IMR-90 (cell line): ENCODE results near the gene RAB1B. TPM values are rescaled to one million over a fixed set of nuclear protein-coding genes. Genes with fewer than 3 reads are reported as not detected.
A peak's percentile ranks its signal among the peaks of the same experiment; 100 is the strongest.

Source experiments
- ATAC-seq: fragments of 200-7000 bp; cut with Tn5 transposase; 2 replicates; pipeline ENCODE4 v1.9.1; 2020; ENCODE audit warnings: low read depth, mild to moderate bottlenecking, moderate library complexity
- BruUV-seq: library from RNA; stranded (reverse); fragments of 400-500 nt; replicated peaks from 2 replicates; lab custom pipeline; 2021; lab: Mats Ljungman, UMichigan
- CTCF ChIA-PET: fragments of 300-600 bp; formaldehyde crosslinking; extraction: SDS; loops from one replicate; lab custom pipeline; 2021; ENCODE audit warnings: antibody characterized with exemption; lab: Yijun Ruan, JAX
- POLR2A ChIA-PET: fragments of 300-600 bp; sonication (Branson Sonifier 250); formaldehyde crosslinking; loops from one replicate; lab custom pipeline; 2022; ENCODE audit warnings: antibody characterized with exemption; ENCODE audit not compliant: unreplicated experiment; lab: Charles Lee
- DNase-seq: peaks from one replicate; pipeline ENCODE4 v3.0.0; 2013
- H2AFZ ChIP-seq: replicated peaks from 2 replicates; pipeline ENCODE3; 2013; ENCODE audit warnings: low read length, mild to moderate bottlenecking; ENCODE audit not compliant: poor library complexity
- H2AK5ac ChIP-seq: 2 replicates; pipeline ENCODE4 v1.6.1; 2013; ENCODE audit warnings: low read depth, low read length, inconsistent platforms
- H2AK9ac ChIP-seq: replicated peaks from 2 replicates; pipeline ENCODE3; 2013; ENCODE audit warnings: mild to moderate bottlenecking, low read depth, low read length, moderate library complexity; ENCODE audit not compliant: poor library complexity
- H2BK120ac ChIP-seq: 2 replicates; pipeline ENCODE4 v1.6.1; 2013; ENCODE audit warnings: low read depth, low read length, inconsistent platforms
- H2BK15ac ChIP-seq: 3 replicates; pipeline ENCODE4 v1.6.1; 2013; ENCODE audit warnings: low read depth, low read length, inconsistent platforms
- H2BK20ac ChIP-seq: 2 replicates; pipeline ENCODE4 v1.6.1; 2013; ENCODE audit warnings: low read depth, mild to moderate bottlenecking, inconsistent platforms, low read length, moderate library complexity
- H2BK5ac ChIP-seq: 2 replicates; pipeline ENCODE4 v1.6.1; 2013; ENCODE audit warnings: mild to moderate bottlenecking, low read depth, low read length, inconsistent platforms; ENCODE audit not compliant: poor library complexity, severe bottlenecking
- H3K14ac ChIP-seq: replicated peaks from 2 replicates; pipeline ENCODE4 v1.6.1; 2013; ENCODE audit warnings: low read depth, low read length, inconsistent platforms
- H3K18ac ChIP-seq: 2 replicates; pipeline ENCODE4 v1.6.1; 2013; ENCODE audit warnings: low read depth, low read length, control low read depth
- H3K23ac ChIP-seq: 2 replicates; pipeline ENCODE4 v1.6.1; 2013; ENCODE audit warnings: low read depth, low read length, inconsistent platforms
- H3K27ac ChIP-seq: 2 replicates; pipeline ENCODE4 v1.5.1; 2013; ENCODE audit warnings: mild to moderate bottlenecking, control low read depth, low read length; ENCODE audit not compliant: insufficient read depth
- H3K27me3 ChIP-seq: 2 replicates; pipeline ENCODE4 v1.6.1; 2013; ENCODE audit warnings: low read length; ENCODE audit not compliant: control insufficient read depth, insufficient read depth
- H3K36me3 ChIP-seq: 2 replicates; pipeline ENCODE4 v1.6.1; 2013; ENCODE audit warnings: low read length, mixed read lengths; ENCODE audit not compliant: control insufficient read depth, insufficient read depth
- H3K4ac ChIP-seq: 2 replicates; pipeline ENCODE4 v1.6.1; 2013; ENCODE audit warnings: low read depth, low read length, inconsistent platforms
- H3K4me1 ChIP-seq: 2 replicates; pipeline ENCODE4 v1.6.1; 2013; ENCODE audit warnings: low read length, mixed read lengths; ENCODE audit not compliant: control insufficient read depth, insufficient read depth
- H3K4me2 ChIP-seq: 2 replicates; pipeline ENCODE4 v1.6.1; 2013; ENCODE audit warnings: low read depth, mild to moderate bottlenecking, control low read depth, low read length, moderate library complexity
- H3K4me3 ChIP-seq: 2 replicates; pipeline ENCODE4 v1.5.1; 2013; ENCODE audit warnings: low read depth, mild to moderate bottlenecking, control low read depth, low read length, moderate library complexity; ENCODE audit not compliant: insufficient read depth
- H3K56ac ChIP-seq: 2 replicates; pipeline ENCODE4 v1.6.1; 2013; ENCODE audit warnings: low read length, inconsistent platforms; ENCODE audit not compliant: insufficient read depth; ENCODE audit errors: extremely low read depth
- H3K79me1 ChIP-seq, 2 experiments: 2 replicates each; pipeline ENCODE4 v1.6.1; 2013; ENCODE audit warnings: low read length in 2 of 2, inconsistent platforms in 1 of 2, low read depth in 1 of 2
- H3K9ac ChIP-seq: 2 replicates; pipeline ENCODE4 v1.6.1; 2013; ENCODE audit warnings: low read depth, low read length, control low read depth
- H3K9me1 ChIP-seq: 2 replicates; pipeline ENCODE4 v1.6.1; 2013; ENCODE audit warnings: low read length, inconsistent platforms; ENCODE audit not compliant: insufficient read depth
- H3K9me3 ChIP-seq: 2 replicates; pipeline ENCODE4 v1.6.1; 2013; ENCODE audit warnings: low read length; ENCODE audit not compliant: control insufficient read depth, insufficient read depth
- H4K20me1 ChIP-seq: 2 replicates; pipeline ENCODE4 v1.6.1; 2013; ENCODE audit warnings: low read length, inconsistent platforms; ENCODE audit not compliant: insufficient read depth
- H4K5ac ChIP-seq: 2 replicates; pipeline ENCODE4 v1.6.1; 2013; ENCODE audit warnings: mild to moderate bottlenecking, low read depth, low read length, control low read depth
- H4K8ac ChIP-seq, 2 experiments: 2 replicates each; pipeline ENCODE4 v1.6.1; 2013; ENCODE audit warnings: low read depth in 2 of 2, low read length in 2 of 2, control low read depth in 1 of 2, inconsistent platforms in 1 of 2
- H4K91ac ChIP-seq: 2 replicates; pipeline ENCODE4 v1.6.1; 2013; ENCODE audit warnings: low read depth, low read length, inconsistent platforms; ENCODE audit not compliant: insufficient read depth
- BHLHE40 ChIP-seq: fragments of 150-350 bp; IDR thresholded peaks from 2 replicates; pipeline ENCODE4 v1.6.1; 2016; ENCODE audit warnings: mild to moderate bottlenecking, low read depth, low read length
- CEBPB ChIP-seq: IDR thresholded peaks from 2 replicates; pipeline ENCODE4 v1.6.1; 2012; ENCODE audit warnings: low read depth, low read length, improper control_type of control experiment
- CHD1 ChIP-seq: IDR thresholded peaks from 2 replicates; pipeline ENCODE4 v1.6.1; 2012; ENCODE audit warnings: low read depth, low read length, improper control_type of control experiment
- MAFK ChIP-seq: IDR thresholded peaks from 2 replicates; pipeline ENCODE4 v1.6.1; 2012; ENCODE audit warnings: low read depth, low read length, improper control_type of control experiment
- MAZ ChIP-seq: IDR thresholded peaks from 2 replicates; pipeline ENCODE4 v1.6.1; 2012; ENCODE audit warnings: low read depth, mild to moderate bottlenecking, low read length, improper control_type of control experiment, moderate library complexity, borderline replicate concordance
- MXI1 ChIP-seq: IDR thresholded peaks from 2 replicates; pipeline ENCODE4 v1.6.1; 2012; ENCODE audit warnings: low read depth, mild to moderate bottlenecking, low read length, moderate library complexity, borderline replicate concordance
- NFE2L2 ChIP-seq: fragments of 150-350 bp; IDR thresholded peaks from 2 replicates; pipeline ENCODE4 v1.6.1; 2016; ENCODE audit warnings: low read depth, mild to moderate bottlenecking, low read length
- POLR2A ChIP-seq: IDR thresholded peaks from 2 replicates; pipeline ENCODE4 v1.6.1; 2012; ENCODE audit warnings: mild to moderate bottlenecking, low read depth, low read length
- RCOR1 ChIP-seq: IDR thresholded peaks from 2 replicates; pipeline ENCODE4 v1.6.1; 2012; ENCODE audit warnings: mild to moderate bottlenecking, low read length, improper control_type of control experiment; ENCODE audit not compliant: insufficient replicate concordance
- RFX5 ChIP-seq: IDR thresholded peaks from 2 replicates; pipeline ENCODE4 v1.8.0; 2012; ENCODE audit warnings: low read depth, mild to moderate bottlenecking, low read length, moderate library complexity
- WGBS, 2 experiments: methylation state at CpG; one replicate each; pipeline versions ENCODE4 v1.1.5 to v1.1.7; 2013; ENCODE audit warnings: missing lambda C conversion rate in 2 of 2; ENCODE audit not compliant: insufficient read length in 1 of 2; ENCODE audit errors: extremely low coverage in 2 of 2; 5-methylcytosine and 5-hydroxymethylcytosine counted together
- dilution Hi-C: fragments of 300-500 bp; cut with HindIII; formaldehyde crosslinking; loops from one replicate; pipeline ENCODE4 v1.14.3; 2018; ENCODE audit warnings: low sequenced_read_pairs; ENCODE audit not compliant: unreplicated experiment
- in situ Hi-C: fragments of 300-500 bp; cut with MboI; formaldehyde crosslinking; loops from 3 replicates; pipeline ENCODE4 v1.14.3; 2019; ENCODE audit warnings: low sequenced_read_pairs, inconsistent platforms, mixed read lengths
- intact Hi-C: fragments of 100-400 bp; cut with micrococcal nuclease; formaldehyde crosslinking; loops from 2 replicates; pipeline ENCODE4 v1.10.0; 2022
- polyA plus RNA-seq, 3 experiments: library from polyadenylated mRNA; depleted of rRNA; stranded (reverse); fragments of >200 nt; gene quantifications; 2 replicates each; pipeline ENCODE4 v1.2.3, GENCODE V29; 2012; ENCODE audit warnings: low replicate concordance in 1 of 3
- total RNA-seq: library from RNA; depleted of rRNA; stranded (reverse); fragments of >200 nt; gene quantifications from 2 replicates; pipeline ENCODE4 v1.2.3, GENCODE V29; 2012
- TF ChIP-seq, protein P1 (sequence below): fragments of 150-350 bp; IDR thresholded peaks from 2 replicates; pipeline ENCODE4 v1.6.1; 2017; ENCODE audit warnings: mild to moderate bottlenecking, antibody characterized with exemption, low read length, low read depth
- TF ChIP-seq, protein P2 (sequence below): conservative IDR thresholded peaks from 2 replicates; pipeline ENCODE4 v1.5.1; 2012; ENCODE audit warnings: mild to moderate bottlenecking, low read depth, low read length, improper control_type of control experiment
- TF ChIP-seq, protein P3 (sequence below): fragments of 150-350 bp; IDR thresholded peaks from 2 replicates; pipeline ENCODE4 v1.6.1; 2016; ENCODE audit warnings: low read depth, mild to moderate bottlenecking, low read length, moderate library complexity, borderline replicate concordance

Gene RAB1B
- total and polyA plus RNA-seq, 2 of the 4 experiments (the other 2 are of a cell fraction): 83.7 to 248 TPM

DNA sequence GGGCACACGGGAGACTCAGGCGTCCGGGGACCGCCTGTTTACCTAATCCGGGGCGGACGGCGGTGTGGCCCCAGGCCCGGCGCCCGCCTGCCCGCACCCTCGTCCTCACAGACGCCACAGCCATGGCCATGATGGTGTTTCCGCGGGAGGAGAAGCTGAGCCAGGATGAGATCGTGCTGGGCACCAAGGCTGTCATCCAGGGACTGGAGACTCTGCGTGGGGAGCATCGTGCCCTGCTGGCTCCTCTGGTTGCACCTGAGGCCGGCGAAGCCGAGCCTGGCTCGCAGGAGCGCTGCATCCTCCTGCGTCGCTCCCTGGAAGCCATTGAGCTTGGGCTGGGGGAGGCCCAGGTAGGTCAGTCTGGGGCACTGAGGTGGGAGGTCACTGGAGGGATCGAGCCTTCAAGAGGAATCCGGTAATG is 10.0 kb upstream of the RAB1B start:
- Histone ChIP-seq H3K27ac (peak overlapping the region; percentile 72), H3K9me3 (no peaks in the 10 kb centered on the region), H2AFZ (peak overlapping the region; percentile 98), H3K4me1 (peaks cover 8% of the 10 kb centered on the region; the same call in 1 of the 2 replicates), H3K4me3 (peak overlapping the region; percentile 72), H3K18ac (no peak overlapping the region), H2BK120ac (no peak overlapping the region), H4K91ac (no peak overlapping the region), H4K5ac (no peak overlapping the region), H3K9me1 (no peaks in the 10 kb centered on the region; the same call in 1 of the 2 replicates), H2BK20ac (no peak overlapping the region), H3K79me1 (peaks cover 28 to 49% of the 10 kb centered on the region in 2 experiments), H3K56ac (no peak overlapping the region), H2BK15ac (no peak overlapping the region), H4K8ac (peak overlapping the region in 1 of 2 experiments; percentile 29; a peak in 2 of 4 replicates), H3K9ac (peak overlapping the region; percentile 88), H3K27me3 (no peaks in the 10 kb centered on the region), H3K23ac (peak overlapping the region; percentile 21; the same call in 1 of the 2 replicates), H3K14ac (peak overlapping the region; percentile 31; the same call in 1 of the 2 replicates), H4K20me1 (peaks cover 19% of the 10 kb centered on the region), H3K4me2 (peak overlapping the region; percentile 93), H2BK5ac (peak overlapping the region; percentile 15), H2AK9ac (peak overlapping the region; percentile 96), H3K4ac (0 out of 2 replicates have a peak overlapping the region, but pooled peaks have one; percentile 3), H2AK5ac (peak overlapping the region; percentile 80), H3K36me3 (peaks cover 36% of the 10 kb centered on the region)
- no peak for DNase-seq
- BruUV-seq: no TSS peak
- CTCF ChIA-PET: interaction anchor here (0.6 to 1.0 kb wide), 3 partner anchors 24 to 562 kb away, joined by 3 to 4 read pairs (median 3); no protein-coding TSS in a partner anchor
- 3% methylated on average over 18 of the region's 28 CpGs; no CpG with 5 or more reads in 1 of the 2 experiments for WGBS, 2 experiments
- POLR2A ChIA-PET: no interaction called here
- TF ChIP-seq POLR2A (no peak), RCOR1 (no peak), CHD1 (no peak), MAFK (no peak), NFE2L2 (no peak), RFX5 (no peak), MAZ (no peak), MXI1 (no peak), BHLHE40 (no peak), CEBPB (no peak)
- TF ChIP-seq, protein P1, sequence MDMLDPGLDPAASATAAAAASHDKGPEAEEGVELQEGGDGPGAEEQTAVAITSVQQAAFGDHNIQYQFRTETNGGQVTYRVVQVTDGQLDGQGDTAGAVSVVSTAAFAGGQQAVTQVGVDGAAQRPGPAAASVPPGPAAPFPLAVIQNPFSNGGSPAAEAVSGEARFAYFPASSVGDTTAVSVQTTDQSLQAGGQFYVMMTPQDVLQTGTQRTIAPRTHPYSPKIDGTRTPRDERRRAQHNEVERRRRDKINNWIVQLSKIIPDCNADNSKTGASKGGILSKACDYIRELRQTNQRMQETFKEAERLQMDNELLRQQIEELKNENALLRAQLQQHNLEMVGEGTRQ: no peak
- TF ChIP-seq, protein P2, sequence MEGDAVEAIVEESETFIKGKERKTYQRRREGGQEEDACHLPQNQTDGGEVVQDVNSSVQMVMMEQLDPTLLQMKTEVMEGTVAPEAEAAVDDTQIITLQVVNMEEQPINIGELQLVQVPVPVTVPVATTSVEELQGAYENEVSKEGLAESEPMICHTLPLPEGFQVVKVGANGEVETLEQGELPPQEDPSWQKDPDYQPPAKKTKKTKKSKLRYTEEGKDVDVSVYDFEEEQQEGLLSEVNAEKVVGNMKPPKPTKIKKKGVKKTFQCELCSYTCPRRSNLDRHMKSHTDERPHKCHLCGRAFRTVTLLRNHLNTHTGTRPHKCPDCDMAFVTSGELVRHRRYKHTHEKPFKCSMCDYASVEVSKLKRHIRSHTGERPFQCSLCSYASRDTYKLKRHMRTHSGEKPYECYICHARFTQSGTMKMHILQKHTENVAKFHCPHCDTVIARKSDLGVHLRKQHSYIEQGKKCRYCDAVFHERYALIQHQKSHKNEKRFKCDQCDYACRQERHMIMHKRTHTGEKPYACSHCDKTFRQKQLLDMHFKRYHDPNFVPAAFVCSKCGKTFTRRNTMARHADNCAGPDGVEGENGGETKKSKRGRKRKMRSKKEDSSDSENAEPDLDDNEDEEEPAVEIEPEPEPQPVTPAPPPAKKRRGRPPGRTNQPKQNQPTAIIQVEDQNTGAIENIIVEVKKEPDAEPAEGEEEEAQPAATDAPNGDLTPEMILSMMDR: no peak
- TF ChIP-seq, protein P3, sequence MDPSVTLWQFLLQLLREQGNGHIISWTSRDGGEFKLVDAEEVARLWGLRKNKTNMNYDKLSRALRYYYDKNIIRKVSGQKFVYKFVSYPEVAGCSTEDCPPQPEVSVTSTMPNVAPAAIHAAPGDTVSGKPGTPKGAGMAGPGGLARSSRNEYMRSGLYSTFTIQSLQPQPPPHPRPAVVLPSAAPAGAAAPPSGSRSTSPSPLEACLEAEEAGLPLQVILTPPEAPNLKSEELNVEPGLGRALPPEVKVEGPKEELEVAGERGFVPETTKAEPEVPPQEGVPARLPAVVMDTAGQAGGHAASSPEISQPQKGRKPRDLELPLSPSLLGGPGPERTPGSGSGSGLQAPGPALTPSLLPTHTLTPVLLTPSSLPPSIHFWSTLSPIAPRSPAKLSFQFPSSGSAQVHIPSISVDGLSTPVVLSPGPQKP: no peak
- in situ Hi-C loops: no loop called here
- dilution Hi-C loops: no loop called here
- intact Hi-C loops: loop anchor here (2.0 kb wide), 2 partner anchors 36 to 188 kb away; partner anchors contain the start of gene PACS1
- peak; percentile 4 for ATAC-seq
